ENCODE measurements around the gene WSCD1.

DNA sequence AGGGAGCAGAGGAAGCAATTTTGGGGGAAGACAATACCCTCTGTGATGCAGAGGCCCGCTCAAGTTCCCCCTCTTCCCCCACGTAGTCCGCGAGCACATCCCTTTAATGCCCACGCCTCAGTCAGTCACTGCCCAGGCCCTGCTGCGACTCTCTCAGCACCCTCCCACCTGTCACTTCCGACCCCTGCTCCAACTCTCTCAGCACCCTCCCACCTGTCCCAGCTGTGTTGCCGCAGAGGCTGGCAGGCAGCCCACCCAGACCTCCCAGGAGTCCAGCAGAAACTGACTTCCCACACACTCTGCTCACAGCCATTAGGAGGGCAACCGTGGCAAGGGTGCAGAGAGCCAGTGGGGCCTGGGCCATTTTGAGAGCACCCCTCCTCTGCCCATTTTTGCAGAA lies 92.7 kb downstream of the WSCD1 start:
- TF ChIP-seq, protein P1, sequence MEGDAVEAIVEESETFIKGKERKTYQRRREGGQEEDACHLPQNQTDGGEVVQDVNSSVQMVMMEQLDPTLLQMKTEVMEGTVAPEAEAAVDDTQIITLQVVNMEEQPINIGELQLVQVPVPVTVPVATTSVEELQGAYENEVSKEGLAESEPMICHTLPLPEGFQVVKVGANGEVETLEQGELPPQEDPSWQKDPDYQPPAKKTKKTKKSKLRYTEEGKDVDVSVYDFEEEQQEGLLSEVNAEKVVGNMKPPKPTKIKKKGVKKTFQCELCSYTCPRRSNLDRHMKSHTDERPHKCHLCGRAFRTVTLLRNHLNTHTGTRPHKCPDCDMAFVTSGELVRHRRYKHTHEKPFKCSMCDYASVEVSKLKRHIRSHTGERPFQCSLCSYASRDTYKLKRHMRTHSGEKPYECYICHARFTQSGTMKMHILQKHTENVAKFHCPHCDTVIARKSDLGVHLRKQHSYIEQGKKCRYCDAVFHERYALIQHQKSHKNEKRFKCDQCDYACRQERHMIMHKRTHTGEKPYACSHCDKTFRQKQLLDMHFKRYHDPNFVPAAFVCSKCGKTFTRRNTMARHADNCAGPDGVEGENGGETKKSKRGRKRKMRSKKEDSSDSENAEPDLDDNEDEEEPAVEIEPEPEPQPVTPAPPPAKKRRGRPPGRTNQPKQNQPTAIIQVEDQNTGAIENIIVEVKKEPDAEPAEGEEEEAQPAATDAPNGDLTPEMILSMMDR (IDR thresholded peaks at IDR 0.05) = no peak
- no peak for TF ChIP-seq POLR2A (IDR thresholded peaks at IDR 0.05)

Measured in adrenal gland (tissue), 5 donors.